A673 (cell line): Measurements from ENCODE around the gene GYS2.

Source experiments
- CTCF ChIP-seq: fragments of 300-800, 200-600 bp; sonication (generic); conservative IDR thresholded peaks from 2 replicates; pipeline ENCODE4 v1.5.1; 2017; ENCODE audit warnings: low read depth, mild to moderate bottlenecking, antibody characterized with exemption, low read length, moderate library complexity, mixed read lengths
- EZH2 ChIP-seq: fragments of 200-600 bp; sonication (generic); IDR thresholded peaks from 2 replicates; pipeline ENCODE4 v1.6.1; 2017; ENCODE audit warnings: borderline replicate concordance, low read depth, mild to moderate bottlenecking, mixed read lengths, antibody characterized with exemption, low read length; ENCODE audit not compliant: poor library complexity, severe bottlenecking

- TF ChIP-seq CTCF (no peak), EZH2 (no peak)
Observed at GRCh38 chr12:21618566-21618965, 13.9 kb upstream of the GYS2 start.
